A549 (cell line): ENCODE results near the gene NPAS1.

Experiments
- JUNB ChIP-seq: fragments of >200 bp; sonication (Bioruptor Twin); formaldehyde crosslinking; IDR thresholded peaks from 2 replicates; pipeline ENCODE4 v1.6.1; 2016
- TF ChIP-seq, protein P1 (sequence below): fragments of >200 bp; sonication (Bioruptor Twin); formaldehyde crosslinking; IDR thresholded peaks from 3 replicates; pipeline ENCODE4 v1.5.1; 2016

DNA sequence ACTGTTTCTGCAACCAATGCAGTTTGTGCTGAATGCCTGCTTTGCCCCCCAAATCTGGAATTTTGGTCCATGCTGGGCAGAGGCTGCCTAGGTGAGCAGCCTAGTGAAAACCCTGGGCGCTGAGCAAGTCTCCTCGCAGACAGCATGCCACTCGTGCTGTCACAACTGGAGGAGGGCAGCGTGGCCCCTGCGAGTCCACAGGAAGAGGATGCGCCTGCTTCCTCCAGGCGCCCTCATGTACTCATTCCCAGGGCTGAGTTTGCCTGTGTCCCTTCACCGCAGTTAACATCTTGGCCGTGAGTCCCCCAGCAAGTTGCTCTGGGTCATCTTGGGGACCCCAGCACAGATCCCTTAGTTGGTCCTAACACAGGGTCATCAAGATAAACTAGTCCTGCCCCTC, 55.0 kb downstream of the NPAS1 start:
- no peak for TF ChIP-seq JUNB
- TF ChIP-seq, protein P1, sequence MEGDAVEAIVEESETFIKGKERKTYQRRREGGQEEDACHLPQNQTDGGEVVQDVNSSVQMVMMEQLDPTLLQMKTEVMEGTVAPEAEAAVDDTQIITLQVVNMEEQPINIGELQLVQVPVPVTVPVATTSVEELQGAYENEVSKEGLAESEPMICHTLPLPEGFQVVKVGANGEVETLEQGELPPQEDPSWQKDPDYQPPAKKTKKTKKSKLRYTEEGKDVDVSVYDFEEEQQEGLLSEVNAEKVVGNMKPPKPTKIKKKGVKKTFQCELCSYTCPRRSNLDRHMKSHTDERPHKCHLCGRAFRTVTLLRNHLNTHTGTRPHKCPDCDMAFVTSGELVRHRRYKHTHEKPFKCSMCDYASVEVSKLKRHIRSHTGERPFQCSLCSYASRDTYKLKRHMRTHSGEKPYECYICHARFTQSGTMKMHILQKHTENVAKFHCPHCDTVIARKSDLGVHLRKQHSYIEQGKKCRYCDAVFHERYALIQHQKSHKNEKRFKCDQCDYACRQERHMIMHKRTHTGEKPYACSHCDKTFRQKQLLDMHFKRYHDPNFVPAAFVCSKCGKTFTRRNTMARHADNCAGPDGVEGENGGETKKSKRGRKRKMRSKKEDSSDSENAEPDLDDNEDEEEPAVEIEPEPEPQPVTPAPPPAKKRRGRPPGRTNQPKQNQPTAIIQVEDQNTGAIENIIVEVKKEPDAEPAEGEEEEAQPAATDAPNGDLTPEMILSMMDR, result no peak
